ENCODE data around the gene AURKB. TPM values are rescaled to one million over a fixed set of nuclear protein-coding genes. Genes with fewer than 3 reads are reported as not detected.

The AURKB gene
- total and polyA plus RNA-seq, 2 of the 13 experiments (the other 11 are each of a cell fraction or from before 2014, with no cell fraction given): 29.5 to 75.3 TPM

DNA sequence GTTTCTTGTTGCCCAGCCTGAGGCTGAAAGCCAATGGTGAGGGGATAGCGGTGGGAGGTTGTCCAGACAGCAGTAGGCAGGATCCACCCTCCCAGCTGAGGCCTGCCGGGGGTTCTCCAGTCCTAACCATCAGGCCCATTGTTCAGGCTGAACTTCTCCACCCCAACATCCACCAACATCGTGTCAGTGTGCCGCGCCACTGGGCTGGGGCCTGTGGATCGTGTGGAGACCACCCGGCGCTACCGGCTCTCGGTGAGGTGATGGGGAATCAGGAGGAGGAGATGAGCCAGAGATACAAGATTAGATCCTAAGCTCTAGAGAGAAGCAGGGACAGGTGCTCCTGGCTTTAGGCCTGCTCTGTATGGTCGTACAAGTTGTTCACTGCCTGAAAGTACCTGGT is 44.5 kb upstream of the AURKB start (continued):
- TF ChIP-seq, protein P1, sequence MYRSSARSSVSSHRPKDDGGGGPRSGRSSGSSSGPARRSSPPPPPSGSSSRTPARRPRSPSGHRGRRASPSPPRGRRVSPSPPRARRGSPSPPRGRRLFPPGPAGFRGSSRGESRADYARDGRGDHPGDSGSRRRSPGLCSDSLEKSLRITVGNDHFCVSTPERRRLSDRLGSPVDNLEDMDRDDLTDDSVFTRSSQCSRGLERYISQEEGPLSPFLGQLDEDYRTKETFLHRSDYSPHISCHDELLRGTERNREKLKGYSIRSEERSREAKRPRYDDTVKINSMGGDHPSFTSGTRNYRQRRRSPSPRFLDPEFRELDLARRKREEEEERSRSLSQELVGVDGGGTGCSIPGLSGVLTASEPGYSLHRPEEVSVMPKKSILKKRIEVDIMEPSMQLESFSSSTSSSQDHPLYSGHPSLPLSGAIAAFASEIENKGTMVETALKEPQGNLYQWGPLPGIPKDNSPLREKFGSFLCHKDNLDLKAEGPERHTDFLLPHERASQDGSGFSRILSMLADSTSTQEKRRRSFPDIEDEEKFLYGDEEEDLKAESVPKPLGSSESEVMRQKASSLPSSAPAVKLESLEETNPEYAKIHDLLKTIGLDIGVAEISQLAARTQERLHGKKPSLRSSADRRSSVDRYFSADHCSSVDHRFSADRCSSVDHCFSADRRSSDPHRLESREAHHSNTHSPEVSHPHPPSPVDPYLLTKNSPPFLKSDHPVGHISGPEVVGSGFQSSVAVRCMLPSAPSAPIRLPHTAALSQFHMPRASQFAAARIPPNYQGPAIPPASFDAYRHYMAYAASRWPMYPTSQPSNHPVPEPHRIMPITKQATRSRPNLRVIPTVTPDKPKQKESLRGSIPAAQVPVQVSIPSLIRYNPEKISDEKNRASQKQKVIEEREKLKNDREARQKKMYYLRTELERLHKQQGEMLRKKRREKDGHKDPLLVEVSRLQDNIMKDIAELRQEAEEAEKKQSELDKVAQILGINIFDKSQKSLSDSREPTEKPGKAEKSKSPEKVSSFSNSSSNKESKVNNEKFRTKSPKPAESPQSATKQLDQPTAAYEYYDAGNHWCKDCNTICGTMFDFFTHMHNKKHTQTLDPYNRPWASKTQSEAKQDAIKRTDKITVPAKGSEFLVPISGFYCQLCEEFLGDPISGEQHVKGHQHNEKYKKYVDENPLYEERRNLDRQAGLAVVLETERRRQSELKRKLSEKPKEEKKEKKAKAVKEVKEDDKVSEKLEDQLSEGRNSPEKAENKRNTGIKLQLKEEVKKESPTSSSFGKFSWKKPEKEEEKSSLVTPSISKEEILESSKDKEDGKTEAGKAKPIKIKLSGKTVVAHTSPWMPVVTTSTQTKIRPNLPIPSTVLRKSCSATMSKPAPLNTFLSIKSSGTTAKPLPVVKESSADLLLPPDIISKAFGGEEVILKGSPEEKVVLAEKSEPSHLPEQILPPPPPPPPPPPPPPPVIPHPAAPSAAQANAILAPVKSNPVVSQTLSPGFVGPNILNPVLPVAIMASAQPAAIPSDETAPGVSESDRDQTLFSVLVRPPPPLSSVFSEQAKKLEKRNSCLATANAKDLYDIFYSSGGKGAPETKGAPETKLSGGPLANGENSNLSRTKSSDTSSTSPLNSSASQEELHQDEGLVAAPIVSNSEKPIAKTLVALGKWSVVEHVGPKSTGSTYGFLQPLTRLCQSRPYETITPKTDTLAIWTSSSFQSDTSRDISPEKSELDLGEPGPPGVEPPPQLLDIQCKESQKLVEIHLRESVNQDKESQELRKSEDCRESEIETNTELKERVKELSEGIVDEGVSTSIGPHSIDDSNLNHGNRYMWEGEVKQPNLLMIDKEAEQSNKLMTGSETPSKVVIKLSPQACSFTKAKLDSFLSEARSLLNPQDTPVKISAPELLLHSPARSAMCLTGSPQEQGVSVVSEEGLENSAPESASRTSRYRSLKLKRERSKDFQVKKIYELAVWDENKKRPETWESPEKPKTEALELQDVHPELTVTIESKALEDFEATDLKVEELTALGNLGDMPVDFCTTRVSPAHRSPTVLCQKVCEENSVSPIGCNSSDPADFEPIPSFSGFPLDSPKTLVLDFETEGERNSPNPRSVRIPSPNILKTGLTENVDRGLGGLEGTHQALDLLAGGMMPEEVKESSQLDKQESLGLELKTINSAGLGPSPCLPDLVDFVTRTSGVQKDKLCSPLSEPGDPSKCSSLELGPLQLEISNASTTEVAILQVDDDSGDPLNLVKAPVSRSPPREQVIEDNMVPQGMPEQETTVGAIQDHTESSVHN (CRISPR knock-in tag; IDR thresholded peaks at IDR 0.05): no peak
- TF ChIP-seq ZNF451 (CRISPR knock-in tag; IDR thresholded peaks at IDR 0.05): no peak
- no peak for TF ChIP-seq ZNF225 (CRISPR knock-in tag; IDR thresholded peaks at IDR 0.05)
- TF ChIP-seq, protein P2, sequence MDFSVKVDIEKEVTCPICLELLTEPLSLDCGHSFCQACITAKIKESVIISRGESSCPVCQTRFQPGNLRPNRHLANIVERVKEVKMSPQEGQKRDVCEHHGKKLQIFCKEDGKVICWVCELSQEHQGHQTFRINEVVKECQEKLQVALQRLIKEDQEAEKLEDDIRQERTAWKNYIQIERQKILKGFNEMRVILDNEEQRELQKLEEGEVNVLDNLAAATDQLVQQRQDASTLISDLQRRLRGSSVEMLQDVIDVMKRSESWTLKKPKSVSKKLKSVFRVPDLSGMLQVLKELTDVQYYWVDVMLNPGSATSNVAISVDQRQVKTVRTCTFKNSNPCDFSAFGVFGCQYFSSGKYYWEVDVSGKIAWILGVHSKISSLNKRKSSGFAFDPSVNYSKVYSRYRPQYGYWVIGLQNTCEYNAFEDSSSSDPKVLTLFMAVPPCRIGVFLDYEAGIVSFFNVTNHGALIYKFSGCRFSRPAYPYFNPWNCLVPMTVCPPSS (IDR thresholded peaks at IDR 0.05): no peak
- TF ChIP-seq SSRP1 (CRISPR knock-in tag; IDR thresholded peaks at IDR 0.05): no peak

Measured in HepG2 (cell line).